HG03520 (cell line): ENCODE results near the gene SYDE2.
"Not testable (repeated sequence)": the region's sequence is repeated elsewhere in the genome, so short reads cannot be mapped to it uniquely, and the experiment has no call there.

Experiments used
- ATAC-seq: cut with Tn5 transposase; IDR thresholded peaks from one replicate; pipeline ENCODE4 v1.9.1; 2021; ENCODE audit warnings: mild to moderate bottlenecking, moderate library complexity; ENCODE audit not compliant: unreplicated experiment

Gene SYDE2

DNA sequence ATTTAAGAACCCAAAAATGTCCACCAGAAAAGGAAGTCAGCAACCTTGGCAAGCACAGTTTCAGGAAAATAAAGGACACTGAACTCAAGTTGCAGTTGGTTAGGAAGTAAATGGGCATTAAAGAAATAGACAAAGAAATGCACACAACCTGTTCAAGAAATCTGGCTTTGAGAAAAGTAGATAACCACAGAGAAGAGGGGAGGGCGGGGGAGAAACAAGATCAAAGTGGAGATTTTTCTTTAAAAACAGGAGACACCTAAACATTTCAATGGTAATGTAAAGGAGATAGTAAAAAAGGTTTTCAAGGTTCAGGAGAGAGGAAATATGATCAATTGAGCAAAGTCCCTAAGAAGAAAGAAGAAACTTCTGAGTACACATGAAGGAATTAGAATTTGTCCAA, 29.1 kb downstream of the SYDE2 start:
- ATAC-seq, result no peak

DNA sequence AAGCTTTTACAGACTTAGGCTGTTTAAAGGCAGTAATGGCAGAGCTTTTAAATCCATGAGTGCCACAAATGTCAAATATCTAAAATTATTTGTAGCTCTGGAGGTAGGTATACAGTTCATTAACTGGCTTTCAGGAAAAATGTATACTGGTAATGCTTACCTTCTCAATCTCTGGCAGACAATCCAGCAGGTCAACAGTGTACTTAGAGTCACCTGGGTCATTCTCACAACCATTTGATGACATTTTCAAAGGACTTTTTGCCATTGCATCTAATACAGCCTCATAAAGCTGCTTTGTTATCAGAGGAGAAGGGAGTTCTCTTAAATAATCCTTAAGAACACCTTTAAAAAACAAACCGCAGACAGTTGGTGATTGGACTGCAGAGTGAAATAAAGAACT, 31.9 kb downstream of the SYDE2 start:
- ATAC-seq, result no peak

DNA sequence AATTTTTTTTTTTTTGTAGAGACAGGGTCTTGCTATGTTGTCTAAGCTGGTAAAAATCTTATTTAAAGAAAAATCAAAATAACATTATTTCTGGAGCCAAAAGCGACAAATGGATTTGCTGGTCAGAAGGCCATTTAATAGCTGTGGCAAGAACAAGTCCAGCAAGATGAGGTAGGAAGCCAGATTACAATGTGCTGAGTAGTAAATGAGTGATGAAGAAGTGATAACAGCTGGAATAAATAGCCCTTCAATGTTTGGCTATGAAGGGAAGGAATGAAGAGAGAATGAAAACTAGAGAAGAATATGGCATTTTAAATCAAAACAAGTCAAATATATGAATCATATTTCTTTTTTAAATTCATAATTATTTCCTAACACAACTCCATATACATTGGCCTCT, 34.5 kb downstream of the SYDE2 start:
- ATAC-seq, result no peak

DNA sequence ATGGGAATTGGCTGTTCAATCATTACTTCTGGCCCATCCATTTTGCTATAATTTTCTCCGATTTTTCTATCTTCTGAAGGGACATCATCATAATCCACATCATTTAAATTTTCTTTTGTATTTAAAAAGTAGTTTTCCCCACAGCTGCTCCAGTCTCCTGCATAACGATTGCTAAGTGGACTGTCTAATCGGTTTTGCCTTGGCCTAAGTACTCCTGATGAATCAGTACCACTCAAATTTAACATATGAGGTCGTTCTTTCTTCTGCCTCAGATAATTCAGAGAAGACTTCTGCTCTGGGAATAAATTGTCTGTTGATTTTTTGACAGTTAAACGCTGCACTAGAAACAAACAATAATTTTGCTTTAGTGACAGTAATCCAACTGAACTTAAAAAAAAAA, 41.9 kb downstream of the SYDE2 start:
- no peak for ATAC-seq

DNA sequence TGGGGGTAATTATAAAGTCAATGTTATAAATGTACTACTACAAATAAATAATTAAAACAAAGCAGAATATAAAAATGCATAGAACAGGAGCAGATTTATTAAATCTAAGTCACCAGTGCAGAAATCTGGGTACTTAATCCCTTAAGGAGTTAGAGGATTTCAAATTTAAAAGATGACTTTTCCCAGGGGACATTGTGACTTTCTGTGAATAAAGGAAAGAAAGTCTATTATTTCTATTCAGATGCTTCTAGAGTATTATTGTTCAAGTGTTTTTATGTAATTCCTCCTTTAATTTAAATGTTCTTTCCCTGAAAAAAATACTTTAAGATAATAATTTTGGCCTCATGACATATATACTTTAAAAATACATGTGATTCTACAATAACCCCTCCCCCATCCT, 43.4 kb downstream of the SYDE2 start:
- no peak for ATAC-seq

DNA sequence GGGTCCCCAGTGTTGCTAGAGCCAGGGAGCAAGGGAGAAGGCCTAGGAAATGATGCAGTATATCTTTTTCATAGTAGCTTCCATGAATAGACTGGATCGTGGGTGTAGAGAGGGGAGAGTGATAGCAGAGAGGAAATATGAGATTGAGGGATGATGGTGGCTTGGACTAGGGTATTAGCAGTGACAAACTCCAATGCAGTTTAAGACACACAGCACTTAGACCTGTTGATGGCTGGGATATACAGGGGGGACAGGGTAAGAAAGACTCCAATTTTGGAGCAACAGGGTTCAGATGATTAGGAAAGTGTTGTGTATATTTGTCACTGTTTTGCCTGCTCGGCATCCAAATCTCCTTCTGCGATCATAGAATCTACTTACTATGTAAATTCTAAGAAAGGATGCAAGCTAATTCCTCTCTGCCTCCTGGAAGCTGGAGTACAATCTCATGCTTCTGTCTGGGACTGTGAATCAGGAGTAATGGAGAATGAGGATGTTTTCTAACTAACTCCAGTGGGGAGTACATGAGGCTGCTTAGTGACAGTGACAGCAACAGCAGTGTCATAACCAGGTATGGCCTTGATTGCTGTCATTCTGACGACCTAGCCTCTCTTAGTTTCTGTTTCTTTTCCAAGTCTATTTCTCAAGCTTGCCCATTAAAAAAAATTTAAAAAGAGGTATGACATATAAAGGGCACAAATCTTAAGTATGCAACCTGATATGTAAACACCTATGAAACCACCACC, 47.5 kb downstream of the SYDE2 start:
- peak; percentile 82 for ATAC-seq

DNA sequence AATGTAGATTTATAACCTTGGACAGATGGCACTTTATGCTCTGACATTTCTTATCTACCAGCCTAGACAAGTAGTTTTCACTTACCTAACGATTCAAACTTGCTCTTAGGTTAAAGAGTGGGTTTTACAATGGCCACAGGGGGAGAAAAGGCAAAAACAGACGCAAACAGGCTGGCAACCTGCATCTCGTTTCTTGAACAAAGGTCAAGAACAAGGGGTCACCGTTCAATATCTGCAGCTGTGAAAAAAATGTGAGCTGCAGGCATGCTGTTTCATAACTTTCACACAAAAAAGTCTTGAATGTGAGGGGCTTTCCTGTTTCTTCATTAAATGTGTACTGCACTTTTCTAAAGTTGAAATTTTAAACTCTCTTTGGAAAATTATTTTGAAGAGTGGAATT, 49.4 kb downstream of the SYDE2 start:
- ATAC-seq, result no peak

DNA sequence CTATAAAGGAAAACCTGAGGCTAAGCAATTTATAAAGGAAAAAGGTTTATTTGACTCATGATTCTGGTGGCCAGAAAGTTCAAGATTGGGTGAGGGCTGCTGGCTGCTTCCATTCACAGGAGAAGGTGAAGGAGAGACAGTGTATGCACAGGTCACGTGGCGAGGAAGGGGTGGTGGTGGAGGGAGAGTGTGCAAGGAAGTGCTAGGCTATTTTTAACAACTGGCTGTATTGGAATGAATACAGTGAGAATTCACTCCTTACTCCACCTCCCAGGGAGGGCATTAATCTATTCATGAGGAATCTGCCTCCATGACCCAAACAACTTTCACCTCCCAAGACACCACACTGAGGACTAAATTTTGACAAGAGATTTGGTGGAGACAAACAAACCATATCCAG, 51.0 kb downstream of the SYDE2 start:
- no peak for ATAC-seq

DNA sequence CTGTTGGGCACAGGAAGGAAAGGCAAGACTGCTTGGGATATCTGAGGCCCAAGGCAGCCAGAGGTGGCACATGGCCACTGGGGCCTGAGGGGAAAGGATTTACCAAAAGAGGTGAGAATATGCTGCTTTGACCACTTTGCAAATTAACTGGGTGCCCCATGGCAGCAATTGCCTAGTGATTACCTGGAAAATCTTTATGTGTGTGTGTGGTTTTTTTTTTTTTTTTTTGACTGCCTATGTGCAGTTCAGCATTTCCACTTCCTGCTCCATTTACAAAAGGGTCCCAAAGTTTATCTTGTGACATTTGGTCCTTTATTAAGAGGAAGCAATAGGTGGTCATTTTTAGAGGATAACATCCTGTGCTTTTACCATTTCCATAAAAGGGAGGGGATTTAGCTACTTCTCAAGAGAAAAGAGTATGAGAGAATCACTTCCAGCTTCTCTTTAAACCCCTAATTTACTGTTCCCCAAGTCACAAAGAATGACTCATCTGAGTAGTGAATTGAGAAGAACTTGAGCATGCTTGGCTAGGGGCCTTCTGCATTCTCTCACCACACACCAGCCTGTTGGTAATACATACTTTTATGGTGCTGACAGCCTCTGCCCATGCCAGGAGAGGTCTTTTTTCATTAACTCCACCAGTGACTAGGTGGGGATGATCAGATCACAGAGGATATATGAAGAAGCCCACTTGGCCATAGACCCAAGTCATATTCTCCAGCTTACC, 52.1 kb downstream of the SYDE2 start:
- peak; percentile 87 for ATAC-seq

DNA sequence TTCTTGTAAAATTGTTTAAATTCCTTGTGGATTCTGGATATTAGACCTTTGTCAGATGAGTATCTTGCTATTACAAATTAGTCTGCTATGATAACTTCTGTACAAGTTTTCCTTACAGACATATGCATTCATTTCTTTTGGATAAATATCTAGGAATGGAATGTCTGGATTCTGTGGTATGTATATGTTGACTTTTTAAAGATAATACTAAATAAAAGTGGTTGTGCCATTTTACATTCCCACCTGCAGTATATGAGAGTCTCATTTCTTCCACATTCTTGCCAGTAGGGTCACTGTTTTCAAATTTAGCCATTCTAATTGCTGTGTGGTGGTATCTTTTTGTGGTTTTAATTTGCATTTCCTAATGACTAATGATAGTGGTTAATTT, 53.9 kb downstream of the SYDE2 start:
- ATAC-seq, result no peak

DNA sequence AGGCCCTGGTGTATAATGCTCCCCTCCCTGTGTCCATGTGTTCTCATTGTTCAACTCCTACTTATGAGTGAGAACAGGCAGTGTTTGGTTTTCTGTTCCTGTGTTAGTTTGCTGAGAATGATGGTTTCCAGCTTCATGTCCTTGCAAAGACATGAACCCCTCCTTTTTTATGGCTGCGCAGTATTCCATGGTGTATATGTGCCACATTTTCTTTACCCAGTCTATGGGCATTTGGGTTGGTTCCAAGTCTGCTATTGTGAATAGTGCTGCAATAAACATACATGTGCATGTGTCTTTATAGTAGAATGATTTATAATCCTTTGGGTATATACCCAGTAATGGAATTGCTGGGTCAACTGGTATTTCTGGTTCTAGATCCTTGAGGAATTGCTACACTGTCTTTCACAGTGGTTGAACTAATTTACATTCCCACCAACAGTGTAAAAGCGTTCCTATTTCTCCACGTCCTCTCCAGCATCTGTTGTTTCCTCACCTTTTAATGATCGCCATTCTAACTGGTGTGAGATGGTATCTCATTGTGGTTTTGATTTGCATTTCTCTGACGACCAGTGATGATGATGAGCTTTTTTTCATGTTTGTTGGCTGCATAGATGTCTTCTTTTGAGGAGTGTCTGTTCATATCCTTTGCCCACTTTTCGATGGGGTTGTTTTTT, 54.4 kb downstream of the SYDE2 start:
- ATAC-seq, result not testable (repeated sequence)

DNA sequence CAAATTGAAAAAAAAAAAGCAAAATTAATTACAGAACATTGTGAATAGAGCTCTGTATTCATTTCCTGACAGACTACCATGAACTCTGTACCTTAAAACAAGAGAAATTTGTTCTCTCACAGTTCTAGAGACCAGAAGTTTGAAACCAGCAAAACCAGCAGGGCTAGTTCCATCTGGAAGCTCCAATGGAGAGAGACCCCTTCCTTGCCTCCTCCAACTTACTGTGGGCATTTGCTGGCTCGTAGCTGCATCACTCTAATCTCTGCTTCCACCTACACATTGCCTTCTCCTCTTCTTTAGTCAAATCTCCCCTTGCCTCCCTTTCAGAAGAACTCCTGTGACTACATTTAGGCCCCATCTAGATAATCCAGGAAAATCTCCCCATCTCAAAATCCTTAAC, 56.5 kb downstream of the SYDE2 start:
- no peak for ATAC-seq

DNA sequence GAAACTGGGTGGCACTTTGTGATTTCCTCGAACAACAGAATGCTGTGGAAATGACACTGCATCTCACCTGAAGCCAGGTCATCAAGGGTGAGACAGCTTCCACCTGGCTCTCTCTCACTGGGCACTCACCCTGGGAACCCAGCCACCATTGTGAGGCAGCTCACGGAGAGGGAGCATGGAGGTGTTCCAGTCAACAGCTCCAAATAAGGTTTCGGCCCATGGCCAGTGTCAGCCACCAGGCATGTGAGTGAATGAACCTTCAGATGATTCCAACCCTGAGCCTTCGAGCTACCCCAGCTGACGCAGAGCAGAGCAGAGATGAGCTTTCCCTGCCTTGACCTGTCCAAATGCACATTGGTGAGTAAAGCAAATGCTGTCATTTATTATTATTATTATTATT, 58.1 kb downstream of the SYDE2 start:
- no peak for ATAC-seq

DNA sequence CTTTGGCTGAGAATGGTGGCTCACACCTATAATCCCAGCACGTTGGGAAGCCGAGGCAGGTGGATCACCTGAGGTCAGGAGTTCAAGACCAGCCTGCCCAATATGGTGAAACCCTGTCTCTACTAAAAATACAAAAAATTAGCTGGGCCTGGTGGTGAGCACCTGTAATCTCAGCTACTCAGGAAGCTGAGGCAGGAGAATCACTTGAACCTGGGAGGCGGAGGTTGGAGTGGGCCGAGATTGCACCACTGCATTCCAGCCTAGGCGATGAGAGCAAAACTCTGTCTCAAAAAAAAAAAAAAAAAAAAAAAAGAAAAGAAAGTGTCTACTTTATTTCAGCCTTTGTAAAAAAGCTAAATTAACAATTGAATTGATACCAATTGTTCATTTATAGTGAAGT, 62.4 kb downstream of the SYDE2 start:
- not testable (repeated sequence) for ATAC-seq

DNA sequence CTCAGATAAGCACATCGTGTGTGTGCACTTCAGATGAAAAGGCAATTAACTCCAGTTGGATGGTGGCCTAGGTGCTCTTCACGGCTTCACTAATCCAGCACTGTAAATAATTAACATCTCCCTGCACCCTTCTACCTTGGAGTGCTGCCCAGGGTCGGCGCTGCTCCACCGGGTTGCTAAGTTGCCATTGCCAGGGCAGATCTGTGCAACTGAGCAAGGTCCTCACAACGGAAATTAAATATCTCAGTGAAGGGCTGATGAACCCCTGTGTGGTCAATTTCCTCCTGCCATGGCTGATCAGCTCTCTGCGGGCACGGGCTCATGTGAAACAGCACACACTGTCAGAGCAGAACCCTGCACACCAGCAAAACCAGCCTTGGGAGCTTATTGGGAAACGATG, 63.2 kb downstream of the SYDE2 start:
- no peak for ATAC-seq

DNA sequence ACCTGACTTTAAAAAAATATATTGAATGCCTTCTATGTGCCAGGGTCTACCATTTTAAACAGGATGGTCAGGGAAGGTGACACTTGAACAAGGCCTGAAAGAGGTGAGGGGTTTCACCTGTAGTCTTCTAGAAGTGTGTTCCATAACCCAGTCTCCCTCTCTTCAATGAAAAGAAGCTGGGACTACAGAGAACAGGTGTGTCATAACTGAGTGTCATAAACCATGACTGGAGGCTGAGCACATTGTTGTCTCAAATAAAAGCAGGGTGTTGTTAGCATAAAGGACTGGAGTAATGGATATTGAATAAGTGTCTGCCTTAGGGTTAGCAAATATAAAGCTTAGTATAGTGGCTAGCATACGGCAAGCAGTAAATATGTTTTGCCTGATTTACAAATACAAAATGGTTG, 65.4 kb downstream of the SYDE2 start:
- ATAC-seq, result no peak

DNA sequence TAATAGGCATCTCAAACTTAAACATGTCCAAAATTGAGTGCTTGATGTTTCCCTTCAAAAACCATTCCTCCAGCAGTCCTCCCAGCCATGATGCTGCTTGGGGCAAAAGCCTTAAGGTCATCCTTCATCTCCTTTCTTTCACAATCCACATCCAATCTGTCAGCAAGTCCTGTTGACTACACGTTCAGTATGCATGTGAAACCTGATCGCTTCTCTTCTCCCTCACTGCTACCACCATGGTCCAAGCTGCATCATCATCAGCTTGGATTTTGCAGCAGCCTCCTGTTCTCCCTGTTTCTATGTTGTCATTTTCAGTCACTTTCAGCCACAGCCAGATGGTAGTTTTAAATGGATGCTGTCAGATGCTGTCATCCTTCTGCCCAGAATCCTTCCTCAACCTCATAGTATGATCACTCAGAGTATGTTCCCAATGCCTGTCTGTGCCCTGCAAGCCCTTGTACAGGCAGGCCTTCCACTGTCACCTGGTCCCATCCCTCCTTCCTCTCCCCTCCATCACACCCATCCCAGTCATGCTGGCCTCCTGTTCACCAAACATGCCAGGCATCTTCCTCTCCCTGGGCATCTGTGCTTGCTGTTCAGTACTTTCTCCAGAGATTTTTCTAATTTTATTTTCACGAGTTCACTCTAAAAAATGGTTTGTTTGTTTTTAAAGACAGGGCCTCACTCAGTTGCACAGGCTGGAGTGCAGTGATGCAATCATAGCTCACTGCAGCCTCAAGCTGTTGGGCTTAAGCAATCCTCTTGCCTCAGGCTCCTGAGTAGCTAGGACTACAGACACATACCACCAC, 66.0 kb downstream of the SYDE2 start:
- ATAC-seq, result no peak

DNA sequence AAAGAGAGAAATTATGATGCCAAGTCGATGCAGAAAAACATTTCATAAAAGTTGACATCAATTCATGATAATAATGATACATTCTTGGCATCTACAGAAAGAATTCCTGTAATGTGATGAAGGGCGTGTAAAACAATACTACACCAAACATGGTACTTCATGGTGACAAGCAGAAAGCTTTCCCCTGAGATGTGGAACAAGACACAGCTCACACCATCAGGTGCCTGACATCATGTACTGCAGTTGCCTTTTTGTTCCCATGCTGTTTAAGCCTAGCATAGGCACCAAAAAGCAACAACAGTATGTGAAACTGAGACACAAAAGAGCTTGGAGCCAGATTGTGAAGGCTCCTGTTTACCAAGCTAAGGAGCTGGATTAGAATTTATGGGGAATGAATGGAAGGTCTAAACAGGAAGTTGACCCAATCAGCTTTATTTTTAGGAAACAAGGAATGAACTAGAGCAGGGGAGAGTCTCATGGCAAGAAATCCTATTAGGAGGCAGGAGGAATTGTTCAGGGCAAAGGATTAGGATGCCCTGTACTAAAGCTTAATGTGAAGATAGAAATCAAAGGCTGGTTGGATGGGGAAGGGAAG, 67.2 kb downstream of the SYDE2 start:
- ATAC-seq, result no peak

DNA sequence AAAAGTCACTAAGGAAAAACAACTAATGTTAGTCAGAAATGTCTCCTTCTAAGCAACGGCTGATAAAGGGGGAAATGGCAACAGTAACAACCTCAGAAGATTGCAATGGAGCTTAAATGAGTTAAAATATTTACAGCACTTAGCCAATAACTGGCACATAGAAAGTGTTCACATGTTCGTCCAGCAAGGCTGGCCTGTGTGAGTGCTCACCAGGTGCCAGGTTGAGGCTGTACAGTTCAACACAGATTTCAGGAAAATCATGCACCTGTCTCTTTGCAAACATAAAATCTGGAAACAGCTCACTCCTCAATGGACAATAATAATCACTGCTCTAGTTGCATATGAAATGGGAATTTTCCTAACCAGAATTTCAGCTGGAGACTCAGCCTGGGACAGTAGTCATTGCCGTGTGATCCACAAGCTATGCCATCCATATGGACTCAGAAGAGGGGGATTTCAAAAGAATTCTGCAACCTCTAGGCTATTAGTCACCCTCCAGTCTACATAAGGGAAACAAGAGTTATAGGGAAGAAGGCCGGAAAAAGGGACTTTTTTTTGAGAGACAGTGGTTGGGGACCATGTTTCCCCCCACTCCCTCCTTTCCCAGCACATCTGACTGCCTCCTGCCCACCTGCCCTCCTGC, 68.6 kb downstream of the SYDE2 start:
- no peak for ATAC-seq

DNA sequence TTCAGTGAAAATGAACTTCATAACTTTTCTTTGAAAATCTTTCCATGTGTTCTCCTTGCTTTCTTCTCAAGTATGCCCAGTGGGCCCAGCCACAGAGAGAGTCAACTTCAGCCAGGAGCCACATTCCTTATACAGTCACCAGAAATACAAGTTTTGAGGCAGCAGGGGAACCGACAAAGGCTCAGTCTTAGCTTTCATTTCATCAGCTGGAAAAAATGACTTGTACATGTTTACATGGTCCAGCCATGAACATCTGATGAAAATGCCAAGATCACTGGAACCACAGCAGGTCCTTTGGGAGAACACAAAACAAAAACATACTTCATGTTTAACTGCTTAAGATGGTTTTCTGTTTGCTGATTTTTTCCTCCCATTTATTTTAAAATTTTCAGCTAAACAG, 72.5 kb downstream of the SYDE2 start:
- ATAC-seq, result no peak
